Fibroblast of villous mesenchyme (primary cell): ENCODE data around the gene CTDSPL. TPM values are rescaled to one million over a fixed set of nuclear protein-coding genes. Genes with fewer than 3 reads are reported as not detected.

ENCODE experiments used
- DNase-seq: peaks from one replicate; pipeline ENCODE4 v3.0.0-alpha.2; 2010; ENCODE audit warnings: low read depth
- H3K4me3 ChIP-seq: 2 replicates; pipeline ENCODE4 v1.5.1; 2011; ENCODE audit warnings: low read depth, mild to moderate bottlenecking, low read length
- total RNA-seq: library from RNA; depleted of rRNA; stranded (reverse); fragments of >200 nt; gene quantifications from 2 replicates; pipeline ENCODE4 v1.2.3, GENCODE V29; 2012
- TF ChIP-seq, protein P1 (sequence below): IDR thresholded peaks from 2 replicates; pipeline ENCODE4 v1.5.1; 2012; ENCODE audit warnings: low read depth, mild to moderate bottlenecking, low read length; ENCODE audit not compliant: insufficient read depth

The CTDSPL gene
- total RNA-seq, 1 donor = 61.7 TPM

DNA sequence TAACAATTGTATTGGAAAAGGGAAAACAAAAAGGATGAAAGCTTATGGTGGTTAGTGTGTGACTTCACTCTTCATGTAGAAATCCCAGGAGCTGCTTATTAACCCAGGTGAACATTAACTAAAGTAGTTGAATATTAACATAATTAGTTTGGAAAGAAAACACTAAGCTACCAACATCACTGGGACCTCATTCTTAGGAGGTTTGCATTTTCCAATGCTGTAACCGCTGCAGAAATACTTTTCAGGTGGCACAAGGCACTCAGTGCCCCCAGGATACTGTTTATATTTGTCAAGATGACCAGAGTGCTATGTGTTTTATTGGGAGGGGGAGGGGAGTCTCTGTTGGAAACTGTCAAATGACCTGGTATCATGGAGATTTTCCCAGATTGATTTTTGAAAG is 103.0 kb downstream of the CTDSPL start:
- TF ChIP-seq, protein P1, sequence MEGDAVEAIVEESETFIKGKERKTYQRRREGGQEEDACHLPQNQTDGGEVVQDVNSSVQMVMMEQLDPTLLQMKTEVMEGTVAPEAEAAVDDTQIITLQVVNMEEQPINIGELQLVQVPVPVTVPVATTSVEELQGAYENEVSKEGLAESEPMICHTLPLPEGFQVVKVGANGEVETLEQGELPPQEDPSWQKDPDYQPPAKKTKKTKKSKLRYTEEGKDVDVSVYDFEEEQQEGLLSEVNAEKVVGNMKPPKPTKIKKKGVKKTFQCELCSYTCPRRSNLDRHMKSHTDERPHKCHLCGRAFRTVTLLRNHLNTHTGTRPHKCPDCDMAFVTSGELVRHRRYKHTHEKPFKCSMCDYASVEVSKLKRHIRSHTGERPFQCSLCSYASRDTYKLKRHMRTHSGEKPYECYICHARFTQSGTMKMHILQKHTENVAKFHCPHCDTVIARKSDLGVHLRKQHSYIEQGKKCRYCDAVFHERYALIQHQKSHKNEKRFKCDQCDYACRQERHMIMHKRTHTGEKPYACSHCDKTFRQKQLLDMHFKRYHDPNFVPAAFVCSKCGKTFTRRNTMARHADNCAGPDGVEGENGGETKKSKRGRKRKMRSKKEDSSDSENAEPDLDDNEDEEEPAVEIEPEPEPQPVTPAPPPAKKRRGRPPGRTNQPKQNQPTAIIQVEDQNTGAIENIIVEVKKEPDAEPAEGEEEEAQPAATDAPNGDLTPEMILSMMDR = no peak
- no peak for DNase-seq
- H3K4me3 ChIP-seq = no peak overlapping the region

DNA sequence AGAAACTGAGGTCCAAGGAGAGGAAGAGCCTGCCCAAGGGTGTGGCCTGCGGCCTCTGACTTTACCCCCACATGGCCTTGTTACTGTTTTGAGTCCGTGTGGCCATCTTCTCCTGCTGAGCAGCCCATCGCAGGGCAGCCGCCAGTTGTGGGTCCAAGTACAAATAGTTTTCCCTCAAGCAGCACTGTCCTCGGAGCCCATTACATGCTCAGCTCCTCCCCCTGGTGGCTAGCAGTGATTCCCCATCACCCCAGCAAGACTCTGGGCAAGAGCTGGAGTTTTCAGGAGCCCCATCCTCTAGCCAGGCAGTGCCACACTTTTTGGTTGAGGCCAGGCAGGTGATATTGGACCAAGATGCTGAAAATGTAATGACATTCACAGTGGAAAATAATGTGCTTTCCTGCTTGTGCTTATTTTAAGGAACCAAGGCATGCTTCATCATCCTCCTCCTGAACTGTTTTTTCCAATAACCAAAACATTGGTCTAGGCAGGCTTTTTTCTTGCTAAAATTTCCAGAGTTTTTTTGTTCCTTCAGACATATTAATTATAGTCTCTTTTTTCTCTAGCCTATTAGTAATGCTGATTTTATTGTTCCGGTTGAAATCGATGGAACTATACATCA is 105.7 kb downstream of the CTDSPL start:
- TF ChIP-seq, protein P1 = peak; percentile 99
- peak; percentile 73 for DNase-seq
- H3K4me3 ChIP-seq = no peak overlapping the region

DNA sequence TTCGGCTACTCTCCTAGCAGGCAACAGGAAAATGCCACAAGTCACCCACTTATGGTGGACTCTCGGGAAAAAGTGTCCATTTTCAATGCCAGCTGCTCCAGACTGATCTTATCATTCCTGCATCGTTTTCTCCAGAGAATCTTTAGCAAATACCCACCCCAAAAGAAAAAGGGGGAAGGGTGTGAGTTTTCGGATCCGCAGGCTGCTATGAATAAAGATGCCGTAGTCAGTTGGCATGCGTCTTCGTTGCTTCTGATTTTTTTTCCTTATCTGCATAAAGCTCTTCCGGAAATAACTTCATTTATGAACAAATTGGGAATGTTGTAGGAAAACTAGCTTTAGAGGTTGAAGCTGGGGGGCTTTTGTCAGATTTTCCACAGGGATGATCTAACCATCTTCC is 106.5 kb downstream of the CTDSPL start:
- DNase-seq = no peak
- no peak overlapping the region for H3K4me3 ChIP-seq
- TF ChIP-seq, protein P1 = no peak

DNA sequence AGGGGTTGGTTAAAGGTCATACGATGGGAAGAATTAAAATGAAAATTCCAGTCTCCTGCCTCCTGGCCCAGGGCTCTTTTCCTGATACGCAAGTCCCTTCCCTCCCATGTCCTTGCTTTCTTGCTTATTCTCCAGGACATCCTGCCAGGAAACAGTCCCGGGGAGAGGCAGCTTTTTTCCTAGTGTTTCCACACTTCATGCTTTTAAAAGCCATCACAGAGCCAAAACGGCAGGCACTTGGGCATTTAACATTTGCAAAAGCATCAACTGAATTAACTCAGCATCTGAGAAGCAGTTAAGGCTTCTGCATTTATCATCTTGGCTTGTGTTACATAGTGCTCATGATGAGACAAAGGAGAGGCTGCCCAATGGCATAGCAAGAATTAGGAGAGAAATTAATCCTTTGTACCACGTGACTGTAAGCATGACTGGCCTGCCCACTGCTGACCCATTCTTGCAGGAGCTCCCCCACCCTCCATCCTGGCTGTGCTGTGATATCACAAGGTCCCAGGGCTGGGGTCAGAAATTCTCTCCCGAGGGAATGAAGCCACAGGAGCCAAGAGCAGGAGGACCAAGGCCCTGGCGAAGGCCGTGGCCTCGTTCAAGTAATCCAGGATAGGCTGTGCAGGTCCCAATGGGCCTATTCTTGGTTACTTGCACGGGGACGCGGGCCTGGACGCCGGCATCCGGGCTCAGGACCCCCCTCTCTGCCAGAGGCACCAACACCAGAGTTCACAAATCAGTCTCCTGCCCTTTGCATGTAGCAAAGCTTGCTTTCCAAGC is 107.3 kb downstream of the CTDSPL start:
- H3K4me3 ChIP-seq = no peak overlapping the region
- TF ChIP-seq, protein P1 = no peak
- no peak for DNase-seq

DNA sequence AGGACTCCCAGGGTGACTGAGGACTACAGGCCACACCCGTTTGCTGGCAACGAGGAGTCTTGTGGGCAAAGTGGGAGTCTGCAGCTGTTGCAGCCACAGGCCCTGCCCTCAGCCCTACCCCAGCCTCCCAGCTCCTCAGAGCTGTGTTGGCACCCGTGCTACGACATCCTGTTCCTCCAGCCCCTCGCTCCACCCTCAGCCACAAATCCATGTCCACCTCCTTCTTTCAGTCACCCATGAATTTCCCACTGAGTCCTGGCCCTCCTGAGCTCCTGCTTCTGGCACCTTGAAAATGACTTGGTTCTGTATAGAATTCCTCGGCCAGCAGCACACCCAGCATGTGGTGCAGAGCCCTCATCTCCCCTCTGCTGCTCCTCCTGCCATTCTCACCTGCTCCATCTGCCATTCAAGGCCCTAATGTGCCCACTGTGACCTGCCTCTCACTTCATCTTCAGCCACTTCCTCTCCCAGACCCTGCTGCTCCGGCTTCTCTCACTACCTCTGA is 108.0 kb downstream of the CTDSPL start:
- TF ChIP-seq, protein P1 = no peak
- DNase-seq = no peak
- H3K4me3 ChIP-seq = no peak overlapping the region

DNA sequence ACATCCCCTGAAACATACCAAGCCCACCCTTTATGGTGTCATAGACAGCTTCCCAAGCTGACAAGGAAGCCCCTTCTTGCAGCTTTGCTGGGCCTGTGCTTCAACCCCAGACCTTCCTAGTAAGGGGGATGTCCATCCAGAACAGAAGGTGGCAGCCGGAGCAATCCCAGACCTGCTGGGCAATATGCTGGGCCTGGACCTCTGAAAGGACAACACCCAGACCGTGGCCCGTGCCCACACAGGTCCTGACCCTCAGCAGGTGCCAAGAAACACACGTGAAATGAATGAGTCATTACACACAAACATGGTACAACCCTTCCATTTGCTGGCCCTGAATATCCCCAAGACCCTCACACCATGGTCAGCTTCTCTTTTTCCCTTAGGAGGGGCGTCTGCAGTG is 109.1 kb downstream of the CTDSPL start:
- no peak for DNase-seq

More for the DNA sequence above, 109.1 kb downstream of the CTDSPL start:
- TF ChIP-seq, protein P1 = no peak
- no peak overlapping the region for H3K4me3 ChIP-seq
